Heart right ventricle (tissue), 16 donors: Measurements from ENCODE around the gene OST4. TPM values are rescaled to one million over a fixed set of nuclear protein-coding genes. Genes with fewer than 3 reads are reported as not detected.
"Not testable (repeated sequence)": the region's sequence is repeated elsewhere in the genome, so short reads cannot be mapped to it uniquely, and the experiment has no call there.

Experiments
- ATAC-seq, 8 donors: fragments of 200-7000 bp; cut with Tn5 transposase; one replicate each; pipeline ENCODE4 v1.9.1; 2020; ENCODE audit warnings: mild to moderate bottlenecking in 8 of 8, moderate library complexity in 8 of 8, moderate number of reproducible peaks in 1 of 8
- DNase-seq, 2 donors: peaks; one replicate each; pipeline ENCODE4 v3.0.0-alpha.2; 2020
- H3K27ac ChIP-seq, 10 donors: fragments of 200-600 bp; sonication (generic) in 2 of 10; one replicate each; pipeline versions ENCODE4 v1.5.0 to v1.8.0; 2020 to 2022; ENCODE audit warnings: mild to moderate bottlenecking in 3 of 10
- H3K27me3 ChIP-seq, 7 donors: fragments of 200-600 bp; one replicate each; pipeline ENCODE4 v1.8.0; 2021 to 2022; ENCODE audit warnings: mild to moderate bottlenecking in 2 of 7
- H3K36me3 ChIP-seq, 9 donors: fragments of 200-600 bp; sonication (generic) in 1 of 9; one replicate each; pipeline versions ENCODE4 v1.5.0 to v1.8.0; 2020 to 2022; ENCODE audit warnings: mild to moderate bottlenecking in 2 of 9
- H3K4me1 ChIP-seq, 9 donors: fragments of 200-600 bp; sonication (generic) in 1 of 9; one replicate each; pipeline versions ENCODE4 v1.5.0 to v1.8.0; 2020 to 2022; ENCODE audit warnings: mild to moderate bottlenecking in 4 of 9
- H3K4me3 ChIP-seq, 10 donors: fragments of 200-600 bp; sonication (generic) in 2 of 10; one replicate each; pipeline versions ENCODE4 v1.5.0 to v1.8.0; 2020 to 2022; ENCODE audit warnings: mild to moderate bottlenecking in 7 of 10, moderate library complexity in 2 of 10
- H3K9me3 ChIP-seq, 11 donors: fragments of 200-600 bp in 10 of 11; sonication (generic) in 2 of 11; one replicate each; pipeline versions ENCODE4 v1.5.0 to v1.8.0; 2013 to 2022; ENCODE audit warnings: mild to moderate bottlenecking in 2 of 11, control low read depth in 1 of 11, moderate library complexity in 1 of 11
- WGBS, 2 donors: extraction: QIAGEN DNeasy Blood & Tissue Kit; methylation state at CpG; one replicate each; pipeline ENCODE4 v1.1.7; 2013; ENCODE audit warnings: inconsistent platforms in 1 of 2; 5-methylcytosine and 5-hydroxymethylcytosine counted together
- intact Hi-C, 10 donors: fragments of 100-400 bp; cut with DNase I; formaldehyde crosslinking; loops; one replicate each; pipeline versions ENCODE4 v1.11.1 to v1.14.2; 2022
- polyA plus RNA-seq, 2 donors: library from polyadenylated mRNA; stranded (reverse); fragments of 200-250 nt; gene quantifications; one replicate each; pipeline ENCODE4 v1.2.3, GENCODE V29; 2013
- total RNA-seq, 10 donors: library from RNA; stranded (reverse); fragmentation: NEBNext Ultra II Directional in 3 of 10; extraction: Animal tissue kit (Norgen Biotek cat#: 25700) in 3 of 10; gene quantifications; one replicate each; pipeline versions ENCODE4 v1.2.1 to v1.2.4, GENCODE V29; 2021 to 2023
- TF ChIP-seq, protein P1 (sequence below), 9 donors: fragments of 200-600 bp; sonication (generic) in 2 of 9; IDR thresholded peaks; one replicate each; pipeline versions ENCODE4 v1.5.0 to v1.8.0; 2021 to 2022; ENCODE audit warnings: antibody characterized with exemption in 9 of 9, mild to moderate bottlenecking in 5 of 9, moderate library complexity in 1 of 9
- donor health status: Arrhythmogenic right ventricular cardiomyopathy.
- donor health status: ischemic (EF 13 %, LVEDD 7.1; RV severe dilation, severe dysfunction).
- donor health status: healthy with polysubstance abuse.
- donor health status: DM: no; HTN: yes; CAD: no.
- donor health status: DM: no; HTN: no; CAD: no.
- donor health status: ischemic (EF 25% LVEDD 6.9; RV normal size, moderate dysfunction).
- donor health status: ischemic (EF 25% LVEDD 5.7; RV mildly dilated, moderate dysfunction).
- donor health status: healthy.
- donor health status: DM: yes; HTN: yes; CAD: no.
- donor health status: Ischemic cardiomyopathy.
- donor health status: ischemic (EF 35%, LVEDD 5.7; RV mildly dilated, moderate dysfunction).
- donor health status: nonischemic (EF 11% LVEDD 7.7; RV severe dilation, severe dysfunction).
- donor health status: DM: yes; HTN: yes; CAD: no.
- donor health status: PGD.
- donor health status: ischemic (EF 29% LVEDD 5.4; RV normal size, mild dysfunction).
- donor health status: nonischemic (EF 23%, LVEDD 6.1; RV moderate dilation, normal function).

Gene OST4
- total and polyA plus RNA-seq, 12 donors, result 336 to 457 (median 388) TPM

DNA sequence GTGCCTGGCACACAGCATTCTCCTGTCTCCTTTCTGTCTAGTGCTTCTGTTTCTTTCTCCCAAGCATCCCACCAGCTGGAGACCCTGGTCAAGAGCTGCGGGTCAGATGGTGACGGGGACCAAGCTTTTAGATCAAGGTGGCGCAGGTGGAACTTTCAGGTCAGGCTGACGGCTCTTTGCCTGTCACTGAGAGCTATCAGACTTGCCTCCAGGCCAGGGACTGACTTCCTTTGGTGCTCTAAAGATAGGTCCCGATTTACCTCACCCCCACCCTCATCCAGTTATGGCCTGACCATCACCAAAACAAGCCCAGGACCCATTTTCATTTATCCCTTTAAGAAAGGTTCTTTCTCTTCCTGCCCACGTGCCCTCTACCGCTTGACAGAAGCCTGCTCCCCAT is 5.8 kb upstream of the OST4 start:
- DNase-seq, result no peak
- peak overlapping the region in 7 of 10 donors; percentile 3 to 90 (median 87) for H3K27ac ChIP-seq
- H3K9me3 ChIP-seq, result no peaks in the 10 kb centered on the region
- no peaks in the 10 kb centered on the region for H3K27me3 ChIP-seq
- TF ChIP-seq, protein P1, sequence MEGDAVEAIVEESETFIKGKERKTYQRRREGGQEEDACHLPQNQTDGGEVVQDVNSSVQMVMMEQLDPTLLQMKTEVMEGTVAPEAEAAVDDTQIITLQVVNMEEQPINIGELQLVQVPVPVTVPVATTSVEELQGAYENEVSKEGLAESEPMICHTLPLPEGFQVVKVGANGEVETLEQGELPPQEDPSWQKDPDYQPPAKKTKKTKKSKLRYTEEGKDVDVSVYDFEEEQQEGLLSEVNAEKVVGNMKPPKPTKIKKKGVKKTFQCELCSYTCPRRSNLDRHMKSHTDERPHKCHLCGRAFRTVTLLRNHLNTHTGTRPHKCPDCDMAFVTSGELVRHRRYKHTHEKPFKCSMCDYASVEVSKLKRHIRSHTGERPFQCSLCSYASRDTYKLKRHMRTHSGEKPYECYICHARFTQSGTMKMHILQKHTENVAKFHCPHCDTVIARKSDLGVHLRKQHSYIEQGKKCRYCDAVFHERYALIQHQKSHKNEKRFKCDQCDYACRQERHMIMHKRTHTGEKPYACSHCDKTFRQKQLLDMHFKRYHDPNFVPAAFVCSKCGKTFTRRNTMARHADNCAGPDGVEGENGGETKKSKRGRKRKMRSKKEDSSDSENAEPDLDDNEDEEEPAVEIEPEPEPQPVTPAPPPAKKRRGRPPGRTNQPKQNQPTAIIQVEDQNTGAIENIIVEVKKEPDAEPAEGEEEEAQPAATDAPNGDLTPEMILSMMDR (IDR thresholded peaks at IDR 0.05), result no peak
- 70 to 83% methylated on average over 7 of the region's 7 CpGs for WGBS, 2 donors
- peaks cover 0 to 4% (median 0%) of the 10 kb centered on the region in 9 donors for H3K36me3 ChIP-seq
- no peak overlapping the region for H3K4me3 ChIP-seq
- peaks cover 4 to 80% (median 66%) of the 10 kb centered on the region in 9 donors for H3K4me1 ChIP-seq
- ATAC-seq, result no peak
- intact Hi-C loops, result no loop called here

DNA sequence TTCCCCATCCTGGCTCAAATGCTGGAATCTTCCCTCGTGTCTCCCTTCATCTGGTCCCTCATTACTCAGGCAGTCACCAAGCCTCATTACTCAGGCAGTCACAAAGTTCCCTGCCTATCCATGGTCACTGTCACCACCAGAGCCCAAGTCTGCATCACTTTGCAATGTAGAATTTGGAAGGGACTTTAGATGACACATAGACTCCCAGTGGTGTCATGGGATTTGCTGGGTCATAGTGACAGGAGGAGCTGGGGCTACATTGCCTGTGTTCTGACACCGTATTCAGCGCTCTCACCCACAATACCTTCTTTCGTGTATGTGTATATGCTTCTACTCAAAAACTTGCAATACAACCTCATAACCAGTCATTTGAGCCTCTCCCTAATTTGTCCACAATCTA is 4.9 kb upstream of the OST4 start:
- no peaks in the 10 kb centered on the region for H3K9me3 ChIP-seq
- H3K4me3 ChIP-seq, result no peak overlapping the region
- H3K36me3 ChIP-seq, result no peaks in the 10 kb centered on the region
- intact Hi-C loops, result no loop called here
- WGBS, 2 donors, result 84 to 85% methylated on average over 4 of the region's 4 CpGs
- no peak for ATAC-seq
- TF ChIP-seq, protein P1 (IDR thresholded peaks at IDR 0.05), result no peak
- no peak for DNase-seq
- H3K27ac ChIP-seq, result peak overlapping the region in 5 of 10 donors; percentile 9 to 97 (median 88)
- no peaks in the 10 kb centered on the region for H3K27me3 ChIP-seq
- peaks cover 4 to 75% (median 60%) of the 10 kb centered on the region in 9 donors for H3K4me1 ChIP-seq

DNA sequence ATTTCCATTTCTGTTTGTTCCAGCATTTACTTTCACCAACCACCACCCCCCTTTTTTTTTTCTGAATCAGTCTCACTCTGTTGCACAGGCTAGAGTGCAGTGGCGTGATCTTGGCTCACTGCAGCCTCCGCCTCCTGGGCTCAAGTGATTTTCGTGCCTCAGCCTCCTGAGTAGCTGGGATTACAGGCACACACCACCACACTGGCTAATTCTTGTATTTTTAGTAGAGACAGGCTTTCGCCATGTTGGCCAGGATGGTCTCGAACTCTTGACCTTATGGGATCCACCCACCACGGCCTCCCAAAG is 4.1 kb upstream of the OST4 start:
- peaks cover 3 to 72% (median 61%) of the 10 kb centered on the region in 9 donors for H3K4me1 ChIP-seq
- H3K27me3 ChIP-seq, H3K4me3 ChIP-seq, intact Hi-C loops, DNase-seq, ATAC-seq, H3K36me3 ChIP-seq, H3K9me3 ChIP-seq: not testable (repeated sequence)
- peak overlapping the region in 8 of 10 donors; percentile 9 to 98 (median 97) for H3K27ac ChIP-seq
- WGBS, 2 donors, result 78 to 81% methylated on average over 6 of the region's 6 CpGs

DNA sequence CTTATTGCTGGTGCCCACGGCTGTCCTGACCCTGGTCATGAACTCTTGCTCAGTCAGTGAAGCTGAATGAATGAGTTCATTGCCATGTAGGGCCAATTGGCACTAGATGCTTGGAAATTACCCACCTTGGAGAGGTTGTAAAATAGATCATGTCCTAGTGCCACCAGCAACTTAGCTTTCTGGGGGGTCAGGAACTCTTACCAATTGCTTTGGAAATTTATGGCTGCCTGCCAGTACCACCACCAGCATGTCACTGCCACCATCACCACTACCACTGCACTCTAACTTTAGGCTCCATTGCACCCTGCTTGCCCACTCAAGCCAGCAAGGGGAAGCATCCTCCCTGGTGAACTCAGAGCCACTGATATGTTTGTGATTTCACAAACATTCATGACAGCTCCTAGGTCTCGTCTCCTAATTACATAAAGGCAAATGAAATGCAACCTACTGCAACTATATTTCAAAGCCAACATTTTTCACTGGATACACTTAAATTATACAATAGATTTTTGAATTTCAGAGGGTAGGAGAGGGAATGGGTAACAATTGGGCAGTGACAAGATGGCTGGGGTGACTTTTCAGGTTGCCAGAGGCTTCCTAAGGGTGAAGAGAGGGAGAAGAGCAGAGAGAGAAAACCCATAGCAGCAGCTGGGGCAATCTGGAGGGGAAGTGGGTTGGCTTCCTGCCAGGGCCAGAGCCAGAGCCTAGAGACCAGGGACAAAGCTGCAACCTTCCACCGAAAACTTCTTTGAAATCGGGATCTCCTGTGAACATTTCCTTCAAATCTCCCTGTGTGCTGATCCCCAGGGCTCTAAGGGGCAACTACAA is 3.5 kb upstream of the OST4 start:
- TF ChIP-seq, protein P1 (IDR thresholded peaks at IDR 0.05), result no peak
- intact Hi-C loops, result no loop called here
- no peaks in the 10 kb centered on the region for H3K9me3 ChIP-seq
- WGBS, 2 donors, result 53 to 66% methylated on average over 4 of the region's 4 CpGs
- ATAC-seq (no peak), DNase-seq (peak; percentile 48 to 69)
- H3K27ac ChIP-seq, result peak overlapping the region in 9 of 10 donors; percentile 43 to 98 (median 97)
- peaks cover 0 to 5% (median 0%) of the 10 kb centered on the region in 9 donors for H3K36me3 ChIP-seq
- H3K4me3 ChIP-seq, result no peak overlapping the region
- H3K27me3 ChIP-seq, result no peaks in the 10 kb centered on the region
- peaks cover 7 to 72% (median 61%) of the 10 kb centered on the region in 9 donors for H3K4me1 ChIP-seq

DNA sequence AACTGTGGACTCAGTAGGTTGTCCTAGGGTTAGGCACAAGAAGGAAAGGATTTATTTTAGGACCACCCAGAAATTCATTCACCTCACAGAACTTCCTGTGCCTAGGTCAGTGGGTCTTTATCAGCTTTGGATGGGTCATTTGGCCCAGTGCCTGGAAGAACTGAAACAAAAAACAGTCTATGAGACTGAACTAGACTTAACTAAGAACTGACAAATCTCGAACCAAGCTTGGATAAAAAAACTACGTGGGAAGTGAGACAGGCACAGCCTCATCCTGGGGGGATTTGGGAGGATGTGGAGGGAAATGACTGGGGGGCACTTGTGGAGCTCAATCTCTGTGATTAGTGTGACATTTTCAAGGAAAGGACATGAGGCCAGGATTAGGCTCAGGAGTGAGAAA is 2.3 kb upstream of the OST4 start:
- DNase-seq, result peak in 1 of 2 donors; percentile 59
- intact Hi-C loops, result no loop called here
- 29 to 43% methylated on average over 2 of the region's 2 CpGs for WGBS, 2 donors
- Histone ChIP-seq H3K9me3 (no peaks in the 10 kb centered on the region), H3K27ac (peak overlapping the region in 9 of 10 donors; percentile 50 to 98 (median 97)), H3K4me3 (no peak overlapping the region), H3K36me3 (peaks cover 0 to 17% (median 0%) of the 10 kb centered on the region in 9 donors), H3K27me3 (no peaks in the 10 kb centered on the region), H3K4me1 (peaks cover 10 to 83% (median 69%) of the 10 kb centered on the region in 9 donors)
- TF ChIP-seq, protein P1 (IDR thresholded peaks at IDR 0.05), result no peak
- no peak for ATAC-seq
